ENCODE measurements around the gene SLC26A6. TPM values are rescaled to one million over a fixed set of nuclear protein-coding genes. Genes with fewer than 3 reads are reported as not detected.

Gene SLC26A6
- total RNA-seq, 3 donors from 2014 or later (not counting 1 experiment from before 2014, with no cell fraction given) = 25.8 to 37.6 (median 32.3) TPM

DNA sequence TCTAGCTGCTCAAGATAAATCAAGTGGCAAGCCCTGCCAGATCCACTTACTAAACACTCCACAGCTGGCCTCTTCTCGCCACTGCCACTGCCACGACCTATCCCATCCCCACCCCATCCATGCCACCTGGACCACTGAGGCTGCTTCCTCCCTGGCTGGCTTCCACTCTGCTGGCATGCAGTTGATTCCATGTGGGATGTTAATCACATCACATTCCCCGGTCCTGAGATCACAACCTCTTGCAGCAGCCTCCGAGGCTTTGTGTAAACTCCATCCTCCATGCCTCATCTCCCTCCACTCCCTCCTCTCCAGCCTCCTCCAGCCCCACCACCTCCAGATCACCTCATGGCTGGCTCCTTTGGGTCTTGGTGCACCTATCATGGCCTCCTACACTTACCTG is 42.8 kb upstream of the SLC26A6 start:
- no peaks in the 10 kb centered on the region for H3K9me3 Mint-ChIP-seq
- no peak overlapping the region for H3K4me3 Mint-ChIP-seq
- Histone ChIP-seq H3K9me3 (ENCODE audit: control insufficient read depth, insufficient read depth, low read length) (no peaks in the 10 kb centered on the region), H3K27ac (ENCODE audit: low read length) (no peak overlapping the region), H3K36me3 (ENCODE audit: control insufficient read depth, insufficient read depth, low read length) (peaks cover 14% of the 10 kb centered on the region), H3K4me3 (ENCODE audit: low read length) (no peak overlapping the region), H3K4me1 (ENCODE audit: control insufficient read depth, insufficient read depth, low read length) (peaks cover 10% of the 10 kb centered on the region), H3K27me3 (ENCODE audit: control insufficient read depth, insufficient read depth, low read length) (no peaks in the 10 kb centered on the region)
- intact Hi-C loops (cut with micrococcal nuclease) = no loop called here
- H3K36me3 Mint-ChIP-seq = no peaks in the 10 kb centered on the region
- TF ChIP-seq, protein P1, sequence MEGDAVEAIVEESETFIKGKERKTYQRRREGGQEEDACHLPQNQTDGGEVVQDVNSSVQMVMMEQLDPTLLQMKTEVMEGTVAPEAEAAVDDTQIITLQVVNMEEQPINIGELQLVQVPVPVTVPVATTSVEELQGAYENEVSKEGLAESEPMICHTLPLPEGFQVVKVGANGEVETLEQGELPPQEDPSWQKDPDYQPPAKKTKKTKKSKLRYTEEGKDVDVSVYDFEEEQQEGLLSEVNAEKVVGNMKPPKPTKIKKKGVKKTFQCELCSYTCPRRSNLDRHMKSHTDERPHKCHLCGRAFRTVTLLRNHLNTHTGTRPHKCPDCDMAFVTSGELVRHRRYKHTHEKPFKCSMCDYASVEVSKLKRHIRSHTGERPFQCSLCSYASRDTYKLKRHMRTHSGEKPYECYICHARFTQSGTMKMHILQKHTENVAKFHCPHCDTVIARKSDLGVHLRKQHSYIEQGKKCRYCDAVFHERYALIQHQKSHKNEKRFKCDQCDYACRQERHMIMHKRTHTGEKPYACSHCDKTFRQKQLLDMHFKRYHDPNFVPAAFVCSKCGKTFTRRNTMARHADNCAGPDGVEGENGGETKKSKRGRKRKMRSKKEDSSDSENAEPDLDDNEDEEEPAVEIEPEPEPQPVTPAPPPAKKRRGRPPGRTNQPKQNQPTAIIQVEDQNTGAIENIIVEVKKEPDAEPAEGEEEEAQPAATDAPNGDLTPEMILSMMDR (IDR thresholded peaks at IDR 0.05) = no peak
- no peak overlapping the region for H3K27ac Mint-ChIP-seq
- WGBS (ENCODE audit: insufficient coverage) = 89% methylated on average over 4 of the region's 4 CpGs
- ATAC-seq = no peak
- peaks cover 0 to 7% of the 10 kb centered on the region in 2 donors for H3K4me1 Mint-ChIP-seq
- DNase-seq = no peak
- H3K27me3 Mint-ChIP-seq (ENCODE audit: low read depth in 2 of 2) = no peaks in the 10 kb centered on the region

DNA sequence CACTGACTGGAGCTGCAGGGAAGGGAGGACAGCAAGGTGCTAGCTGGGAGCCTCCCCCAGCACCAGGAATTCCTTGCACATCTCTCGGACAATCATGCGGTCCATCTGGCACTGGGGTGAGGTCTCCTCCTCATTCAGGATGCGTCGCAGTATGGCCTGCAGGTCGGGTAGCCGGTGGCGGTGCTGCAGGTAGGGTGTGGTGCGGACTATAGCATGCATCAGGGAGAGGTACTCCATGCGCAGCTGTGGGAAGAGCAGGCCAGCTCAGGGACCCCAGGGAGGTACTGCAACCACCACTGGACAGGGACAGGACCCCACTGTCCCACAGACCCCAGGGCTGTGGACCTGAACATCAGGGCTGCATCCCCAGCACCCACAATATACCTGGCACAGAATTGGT is 39.2 kb upstream of the SLC26A6 start:
- intact Hi-C loops (cut with micrococcal nuclease) = no loop called here
- TF ChIP-seq, protein P1 (IDR thresholded peaks at IDR 0.05) = no peak
- Histone ChIP-seq H3K4me1 (ENCODE audit: control insufficient read depth, insufficient read depth, low read length) (peaks cover 5% of the 10 kb centered on the region), H3K27me3 (ENCODE audit: control insufficient read depth, insufficient read depth, low read length) (no peaks in the 10 kb centered on the region), H3K36me3 (ENCODE audit: control insufficient read depth, insufficient read depth, low read length) (no peaks in the 10 kb centered on the region), H3K4me3 (ENCODE audit: low read length) (no peak overlapping the region), H3K9me3 (ENCODE audit: control insufficient read depth, insufficient read depth, low read length) (no peaks in the 10 kb centered on the region), H3K27ac (ENCODE audit: low read length) (no peak overlapping the region)
- Mint-ChIP-seq H3K27me3 (ENCODE audit: low read depth in 2 of 2) (no peaks in the 10 kb centered on the region), H3K4me3 (no peak overlapping the region), H3K4me1 (no peaks in the 10 kb centered on the region), H3K36me3 (no peaks in the 10 kb centered on the region), H3K9me3 (no peaks in the 10 kb centered on the region), H3K27ac (no peak overlapping the region)
- ATAC-seq = no peak
- no peak for DNase-seq
- 99% methylated on average over 9 of the region's 9 CpGs for WGBS (ENCODE audit: insufficient coverage)

DNA sequence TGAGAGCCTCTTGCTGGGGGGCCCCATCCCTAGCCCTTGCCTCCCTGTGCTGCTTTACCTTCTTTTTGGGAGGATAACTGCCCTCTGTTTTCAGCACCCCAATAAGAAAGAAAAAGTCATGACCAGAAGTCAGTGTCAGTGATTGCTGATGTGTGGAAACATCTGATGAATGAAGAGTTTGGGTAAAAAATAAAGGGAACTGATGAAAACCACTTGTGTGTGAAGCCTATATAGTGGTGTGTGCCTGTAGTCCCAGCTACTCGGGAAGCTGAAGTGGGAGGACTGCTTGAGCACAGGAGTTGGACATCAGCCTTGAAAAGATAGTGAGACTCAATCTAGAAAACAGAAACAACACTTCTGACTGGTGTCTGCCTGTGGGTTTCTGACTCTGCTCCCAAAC is 37.3 kb upstream of the SLC26A6 start:
- Histone ChIP-seq H3K27me3 (ENCODE audit: control insufficient read depth, insufficient read depth, low read length) (no peaks in the 10 kb centered on the region), H3K36me3 (ENCODE audit: control insufficient read depth, insufficient read depth, low read length) (no peaks in the 10 kb centered on the region), H3K27ac (ENCODE audit: low read length) (no peak overlapping the region), H3K4me1 (ENCODE audit: control insufficient read depth, insufficient read depth, low read length) (no peaks in the 10 kb centered on the region), H3K4me3 (ENCODE audit: low read length) (no peak overlapping the region), H3K9me3 (ENCODE audit: control insufficient read depth, insufficient read depth, low read length) (no peaks in the 10 kb centered on the region)
- WGBS (ENCODE audit: insufficient coverage) = 75% methylated on average over 1 of the region's 1 CpG
- Mint-ChIP-seq H3K4me3 (no peak overlapping the region), H3K36me3 (no peaks in the 10 kb centered on the region), H3K27me3 (ENCODE audit: low read depth in 2 of 2) (no peaks in the 10 kb centered on the region), H3K27ac (no peak overlapping the region), H3K4me1 (no peaks in the 10 kb centered on the region), H3K9me3 (no peaks in the 10 kb centered on the region)
- TF ChIP-seq, protein P1 (IDR thresholded peaks at IDR 0.05) = no peak
- no peak for DNase-seq
- no peak for ATAC-seq
- intact Hi-C loops (cut with micrococcal nuclease) = no loop called here

DNA sequence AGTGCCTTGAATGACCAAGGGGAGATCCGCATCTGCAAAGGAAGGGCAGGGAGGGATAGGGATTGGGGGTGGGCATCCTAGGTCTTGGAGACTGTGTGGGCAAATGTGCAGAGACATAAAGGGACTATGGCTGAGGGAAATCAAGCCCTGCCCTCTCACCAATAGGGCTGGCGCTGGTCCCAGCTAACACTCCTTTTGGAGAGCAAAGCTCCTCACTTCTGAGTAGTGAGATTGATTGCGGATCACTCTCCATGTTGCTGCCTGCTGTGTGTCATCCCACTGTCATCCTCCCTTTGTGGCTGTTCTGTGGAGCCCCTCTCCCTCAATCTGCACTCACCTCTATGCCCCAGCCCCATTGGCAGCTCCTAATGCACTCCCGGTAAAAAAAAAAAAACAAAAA is 29.7 kb upstream of the SLC26A6 start:
- no peaks in the 10 kb centered on the region for H3K9me3 Mint-ChIP-seq
- intact Hi-C loops (cut with micrococcal nuclease) = loop anchor here (2.0 kb wide), 1 partner anchor 52 kb away; the partner anchor contains the start of gene IP6K2
- WGBS (ENCODE audit: insufficient coverage) = 93% methylated on average over 3 of the region's 4 CpGs
- DNase-seq (no peak), ATAC-seq (no peak)
- H3K4me1 Mint-ChIP-seq = peaks cover 10 to 17% of the 10 kb centered on the region in 2 donors
- H3K27ac Mint-ChIP-seq = no peak overlapping the region
- Histone ChIP-seq H3K9me3 (ENCODE audit: control insufficient read depth, insufficient read depth, low read length) (peaks cover 3% of the 10 kb centered on the region), H3K4me3 (ENCODE audit: low read length) (no peak overlapping the region), H3K36me3 (ENCODE audit: control insufficient read depth, insufficient read depth, low read length) (no peaks in the 10 kb centered on the region), H3K27me3 (ENCODE audit: control insufficient read depth, insufficient read depth, low read length) (peaks cover 16% of the 10 kb centered on the region), H3K27ac (ENCODE audit: low read length) (no peak overlapping the region), H3K4me1 (ENCODE audit: control insufficient read depth, insufficient read depth, low read length) (peaks cover 34% of the 10 kb centered on the region)
- H3K4me3 Mint-ChIP-seq = no peak overlapping the region
- TF ChIP-seq, protein P1 (IDR thresholded peaks at IDR 0.05) = no peak
- H3K36me3 Mint-ChIP-seq = no peaks in the 10 kb centered on the region
- H3K27me3 Mint-ChIP-seq (ENCODE audit: low read depth in 2 of 2) = peaks cover 3 to 11% of the 10 kb centered on the region in 2 donors
